ENCODE data around the gene SHISA6. TPM values are rescaled to one million over a fixed set of nuclear protein-coding genes. Genes with fewer than 3 reads are reported as not detected.

The SHISA6 gene
- total RNA-seq, 2 donors from 2014 or later: 6.7 to 14.4 TPM

DNA sequence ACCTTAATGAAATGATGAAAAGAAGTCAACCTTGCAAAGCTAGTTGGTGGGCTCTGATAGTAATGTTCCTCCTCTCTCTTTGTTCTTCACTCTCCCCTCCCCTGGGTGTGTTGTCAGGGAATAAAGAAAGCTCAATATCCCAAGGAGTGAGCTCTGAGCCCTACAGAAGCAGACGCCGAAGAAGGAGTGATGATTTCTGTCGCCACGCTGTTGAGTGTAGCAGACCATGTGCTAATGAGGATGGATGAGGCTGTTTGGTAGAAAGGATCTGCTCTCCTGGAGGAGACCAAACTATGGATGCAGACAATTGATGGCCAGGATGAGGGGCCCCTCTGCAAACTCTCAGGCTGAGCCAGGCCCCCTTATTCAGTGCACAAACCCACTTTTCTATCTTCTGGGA is 217.3 kb downstream of the SHISA6 start:
- Mint-ChIP-seq H3K4me1 (no peaks in the 10 kb centered on the region), H3K27ac (no peak overlapping the region), H3K9me3 (no peaks in the 10 kb centered on the region), H3K4me3 (no peak overlapping the region), H3K36me3 (ENCODE audit: low read depth) (no peaks in the 10 kb centered on the region), H3K27me3 (ENCODE audit: insufficient read depth) (peaks cover 4% of the 10 kb centered on the region)
- Histone ChIP-seq H3K36me3 (ENCODE audit: control insufficient read depth, insufficient read depth, low read length) (no peaks in the 10 kb centered on the region), H3K9ac (ENCODE audit: extremely low read depth, low read length, poor library complexity, severe bottlenecking) (no peak overlapping the region), H3K9me3 (ENCODE audit: control insufficient read depth, low read length) (no peaks in the 10 kb centered on the region), H3K27ac (ENCODE audit: low read depth, low read length) (no peak overlapping the region), H3K27me3 (ENCODE audit: control insufficient read depth, insufficient read depth, low read length, poor library complexity, severe bottlenecking) (no peaks in the 10 kb centered on the region), H3K4me1 (ENCODE audit: control insufficient read depth, insufficient read depth, low read length) (no peaks in the 10 kb centered on the region), H3K4me3 (ENCODE audit: low read length) (no peak overlapping the region)
- 82 to 87% methylated on average over 4 of the region's 4 CpGs for WGBS, 2 experiments (ENCODE audit: insufficient coverage in 1 of 2, insufficient read length in 1 of 2)
- TF ChIP-seq, protein P1, sequence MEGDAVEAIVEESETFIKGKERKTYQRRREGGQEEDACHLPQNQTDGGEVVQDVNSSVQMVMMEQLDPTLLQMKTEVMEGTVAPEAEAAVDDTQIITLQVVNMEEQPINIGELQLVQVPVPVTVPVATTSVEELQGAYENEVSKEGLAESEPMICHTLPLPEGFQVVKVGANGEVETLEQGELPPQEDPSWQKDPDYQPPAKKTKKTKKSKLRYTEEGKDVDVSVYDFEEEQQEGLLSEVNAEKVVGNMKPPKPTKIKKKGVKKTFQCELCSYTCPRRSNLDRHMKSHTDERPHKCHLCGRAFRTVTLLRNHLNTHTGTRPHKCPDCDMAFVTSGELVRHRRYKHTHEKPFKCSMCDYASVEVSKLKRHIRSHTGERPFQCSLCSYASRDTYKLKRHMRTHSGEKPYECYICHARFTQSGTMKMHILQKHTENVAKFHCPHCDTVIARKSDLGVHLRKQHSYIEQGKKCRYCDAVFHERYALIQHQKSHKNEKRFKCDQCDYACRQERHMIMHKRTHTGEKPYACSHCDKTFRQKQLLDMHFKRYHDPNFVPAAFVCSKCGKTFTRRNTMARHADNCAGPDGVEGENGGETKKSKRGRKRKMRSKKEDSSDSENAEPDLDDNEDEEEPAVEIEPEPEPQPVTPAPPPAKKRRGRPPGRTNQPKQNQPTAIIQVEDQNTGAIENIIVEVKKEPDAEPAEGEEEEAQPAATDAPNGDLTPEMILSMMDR (conservative IDR thresholded peaks at IDR 0.05): no peak
- DNase-seq: no peak

DNA sequence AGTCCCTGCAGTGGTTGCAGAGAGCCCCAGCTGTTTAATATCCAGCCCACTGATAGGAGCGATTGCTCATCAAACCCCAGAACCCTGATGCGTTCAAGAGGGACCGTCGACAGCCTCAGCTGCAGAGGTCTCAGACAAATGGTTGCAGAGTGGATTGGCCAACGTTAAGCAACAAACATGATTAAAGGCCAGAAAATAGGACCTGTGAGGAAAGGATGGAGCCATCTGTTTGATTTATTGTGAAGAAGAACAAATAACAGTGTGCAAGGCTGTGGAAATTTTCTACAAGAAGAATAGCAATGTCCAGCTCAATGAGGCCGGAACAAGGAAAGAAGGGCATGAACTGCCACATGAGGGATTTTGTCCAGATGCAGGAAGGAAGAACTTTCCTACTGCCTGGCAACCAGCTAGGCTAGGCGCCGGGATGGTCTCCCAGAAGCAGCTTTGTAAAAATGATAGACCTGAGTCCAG is 218.9 kb downstream of the SHISA6 start:
- 82 to 85% methylated on average over 8 of the region's 8 CpGs for WGBS, 2 experiments (ENCODE audit: insufficient coverage in 1 of 2, insufficient read length in 1 of 2)
- DNase-seq: no peak
- Histone ChIP-seq H3K9ac (ENCODE audit: extremely low read depth, low read length, poor library complexity, severe bottlenecking) (no peak overlapping the region), H3K9me3 (ENCODE audit: control insufficient read depth, low read length) (no peaks in the 10 kb centered on the region), H3K27me3 (ENCODE audit: control insufficient read depth, insufficient read depth, low read length, poor library complexity, severe bottlenecking) (no peaks in the 10 kb centered on the region), H3K36me3 (ENCODE audit: control insufficient read depth, insufficient read depth, low read length) (no peaks in the 10 kb centered on the region), H3K27ac (ENCODE audit: low read depth, low read length) (no peak overlapping the region), H3K4me1 (ENCODE audit: control insufficient read depth, insufficient read depth, low read length) (no peaks in the 10 kb centered on the region), H3K4me3 (ENCODE audit: low read length) (no peak overlapping the region)
- Mint-ChIP-seq H3K4me1 (no peaks in the 10 kb centered on the region), H3K4me3 (no peak overlapping the region), H3K36me3 (ENCODE audit: low read depth) (no peaks in the 10 kb centered on the region), H3K27me3 (ENCODE audit: insufficient read depth) (peaks cover 6% of the 10 kb centered on the region), H3K27ac (no peak overlapping the region), H3K9me3 (no peaks in the 10 kb centered on the region)
- TF ChIP-seq, protein P1 (conservative IDR thresholded peaks at IDR 0.05): no peak

DNA sequence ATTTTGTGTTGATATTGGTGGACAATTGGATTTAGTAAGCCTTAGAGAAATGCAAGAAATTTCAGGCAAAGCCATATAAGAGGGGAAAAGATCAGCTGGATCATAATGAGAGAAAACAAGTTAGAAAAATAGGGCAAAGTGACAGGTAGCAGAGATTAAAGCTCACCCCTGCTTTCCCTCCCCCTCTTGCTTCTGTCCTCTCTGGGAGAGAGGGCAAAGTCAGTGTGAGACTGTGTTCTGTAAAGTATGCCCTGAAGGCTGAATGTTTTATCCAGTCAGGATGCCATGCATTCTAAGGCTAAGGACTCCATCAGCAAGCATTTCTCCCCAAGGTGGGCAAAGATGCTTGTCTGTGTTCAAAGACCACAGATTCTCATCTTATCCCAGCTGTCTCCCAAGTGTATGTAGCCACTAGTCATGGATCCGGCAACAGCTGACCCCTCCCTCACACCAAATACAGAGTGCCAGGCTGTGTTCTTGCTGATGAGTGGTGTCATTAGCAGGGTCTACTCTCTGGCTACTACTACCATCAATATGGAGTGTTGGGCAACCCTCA is 221.1 kb downstream of the SHISA6 start:
- Mint-ChIP-seq H3K4me3 (no peak overlapping the region), H3K4me1 (peaks cover 2% of the 10 kb centered on the region), H3K27ac (no peak overlapping the region), H3K36me3 (ENCODE audit: low read depth) (no peaks in the 10 kb centered on the region), H3K27me3 (ENCODE audit: insufficient read depth) (peaks cover 12% of the 10 kb centered on the region), H3K9me3 (no peaks in the 10 kb centered on the region)
- Histone ChIP-seq H3K9me3 (ENCODE audit: control insufficient read depth, low read length) (no peaks in the 10 kb centered on the region), H3K4me3 (ENCODE audit: low read length) (no peak overlapping the region), H3K9ac (ENCODE audit: extremely low read depth, low read length, poor library complexity, severe bottlenecking) (no peak overlapping the region), H3K4me1 (ENCODE audit: control insufficient read depth, insufficient read depth, low read length) (no peaks in the 10 kb centered on the region), H3K27me3 (ENCODE audit: control insufficient read depth, insufficient read depth, low read length, poor library complexity, severe bottlenecking) (peaks cover 11% of the 10 kb centered on the region), H3K27ac (ENCODE audit: low read depth, low read length) (no peak overlapping the region), H3K36me3 (ENCODE audit: control insufficient read depth, insufficient read depth, low read length) (no peaks in the 10 kb centered on the region)
- TF ChIP-seq, protein P1 (conservative IDR thresholded peaks at IDR 0.05): no peak
- 93 to 100% methylated on average over 1 of the region's 1 CpG for WGBS, 2 experiments (ENCODE audit: insufficient coverage in 1 of 2, insufficient read length in 1 of 2)
- no peak for DNase-seq

Measured in endodermal cell (in vitro differentiated cells).